Left ventricle myocardium inferior (tissue), 1 donor: ENCODE data around the gene SLC1A2. TPM values are rescaled to one million over a fixed set of nuclear protein-coding genes. Genes with fewer than 3 reads are reported as not detected.

Experiments
- DNase-seq: peaks from one replicate; pipeline ENCODE4 v3.0.0-alpha.2; 2020
- H3K27ac ChIP-seq: fragments of 200-600 bp; replicated peaks from 2 replicates; pipeline ENCODE4 v1.8.0; 2021
- H3K27me3 ChIP-seq: fragments of 200-600 bp; 2 replicates; pipeline ENCODE4 v1.8.0; 2021; ENCODE audit warnings: low read depth
- H3K36me3 ChIP-seq: fragments of 200-600 bp; 2 replicates; pipeline ENCODE4 v1.8.0; 2021
- H3K4me1 ChIP-seq: fragments of 200-600 bp; 2 replicates; pipeline ENCODE4 v1.8.0; 2021
- H3K4me3 ChIP-seq: fragments of 200-600 bp; 2 replicates; pipeline ENCODE4 v1.8.0; 2021; ENCODE audit warnings: mild to moderate bottlenecking, moderate library complexity
- H3K9me3 ChIP-seq: fragments of 200-600 bp; replicated peaks from 2 replicates; pipeline ENCODE4 v1.8.0; 2021
- intact Hi-C: fragments of 100-400 bp; cut with micrococcal nuclease; formaldehyde crosslinking; loops from one replicate; pipeline ENCODE4 v1.11.0; 2022
- total RNA-seq: library from RNA; stranded (reverse); fragmentation: NEBNext Ultra II Directional; extraction: Animal tissue kit (Norgen Biotek cat#: 25700); gene quantifications from one replicate; pipeline ENCODE4 v1.2.1, GENCODE V29; 2021
- TF ChIP-seq, protein P1 (sequence below): fragments of 200-600 bp; IDR thresholded peaks from 2 replicates; pipeline ENCODE4 v1.8.0; 2021; ENCODE audit warnings: antibody characterized with exemption, mild to moderate bottlenecking, borderline replicate concordance
- donor health status: DM: no; HTN: yes; CAD: no; lungs with severe emphysema.

The SLC1A2 gene
- total RNA-seq, 1 donor from 2014 or later: 8.4 TPM

DNA sequence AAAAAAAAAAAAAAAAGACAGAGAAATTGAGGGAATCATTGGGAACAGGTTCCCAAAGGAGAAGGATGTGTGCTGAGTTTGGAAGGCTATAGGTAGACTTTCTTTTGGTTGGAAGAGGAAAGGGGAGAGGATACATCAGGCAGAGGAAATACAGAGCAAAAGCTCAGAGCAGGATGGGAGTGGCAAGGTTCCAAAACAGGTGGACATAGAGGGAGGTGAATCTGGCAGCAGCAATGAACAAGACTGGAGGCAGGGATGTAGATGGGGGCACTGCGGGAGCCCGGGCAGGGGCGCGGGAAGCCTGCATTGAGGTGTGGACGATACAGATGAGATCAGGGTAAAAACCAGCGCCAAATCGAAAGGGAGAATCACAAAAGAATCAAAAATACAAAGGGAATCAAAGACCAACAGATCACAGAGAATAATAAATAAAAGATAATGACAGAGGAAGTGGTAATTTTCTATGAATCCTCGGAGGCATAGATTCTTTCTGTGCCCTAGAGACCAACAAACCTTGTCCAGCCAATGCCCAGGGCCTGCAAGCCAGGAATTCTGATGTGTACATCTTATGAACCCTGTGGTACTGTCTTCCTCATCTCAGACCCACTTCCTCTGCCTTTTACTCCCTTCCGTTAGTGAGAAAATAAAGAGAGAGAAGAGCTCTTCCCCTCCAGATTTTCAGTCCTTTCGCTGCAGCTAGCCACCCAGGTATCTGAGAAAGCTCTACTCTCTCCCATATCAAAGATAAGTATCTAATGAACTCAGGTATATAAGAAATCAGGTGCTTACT is 70.3 kb downstream of the SLC1A2 start:
- intact Hi-C loops: no loop called here
- TF ChIP-seq, protein P1, sequence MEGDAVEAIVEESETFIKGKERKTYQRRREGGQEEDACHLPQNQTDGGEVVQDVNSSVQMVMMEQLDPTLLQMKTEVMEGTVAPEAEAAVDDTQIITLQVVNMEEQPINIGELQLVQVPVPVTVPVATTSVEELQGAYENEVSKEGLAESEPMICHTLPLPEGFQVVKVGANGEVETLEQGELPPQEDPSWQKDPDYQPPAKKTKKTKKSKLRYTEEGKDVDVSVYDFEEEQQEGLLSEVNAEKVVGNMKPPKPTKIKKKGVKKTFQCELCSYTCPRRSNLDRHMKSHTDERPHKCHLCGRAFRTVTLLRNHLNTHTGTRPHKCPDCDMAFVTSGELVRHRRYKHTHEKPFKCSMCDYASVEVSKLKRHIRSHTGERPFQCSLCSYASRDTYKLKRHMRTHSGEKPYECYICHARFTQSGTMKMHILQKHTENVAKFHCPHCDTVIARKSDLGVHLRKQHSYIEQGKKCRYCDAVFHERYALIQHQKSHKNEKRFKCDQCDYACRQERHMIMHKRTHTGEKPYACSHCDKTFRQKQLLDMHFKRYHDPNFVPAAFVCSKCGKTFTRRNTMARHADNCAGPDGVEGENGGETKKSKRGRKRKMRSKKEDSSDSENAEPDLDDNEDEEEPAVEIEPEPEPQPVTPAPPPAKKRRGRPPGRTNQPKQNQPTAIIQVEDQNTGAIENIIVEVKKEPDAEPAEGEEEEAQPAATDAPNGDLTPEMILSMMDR: no peak
- Histone ChIP-seq H3K4me3 (no peak overlapping the region), H3K27ac (no peak overlapping the region), H3K27me3 (no peaks in the 10 kb centered on the region), H3K9me3 (no peaks in the 10 kb centered on the region), H3K36me3 (no peaks in the 10 kb centered on the region), H3K4me1 (peaks cover 40% of the 10 kb centered on the region)
- DNase-seq: no peak

DNA sequence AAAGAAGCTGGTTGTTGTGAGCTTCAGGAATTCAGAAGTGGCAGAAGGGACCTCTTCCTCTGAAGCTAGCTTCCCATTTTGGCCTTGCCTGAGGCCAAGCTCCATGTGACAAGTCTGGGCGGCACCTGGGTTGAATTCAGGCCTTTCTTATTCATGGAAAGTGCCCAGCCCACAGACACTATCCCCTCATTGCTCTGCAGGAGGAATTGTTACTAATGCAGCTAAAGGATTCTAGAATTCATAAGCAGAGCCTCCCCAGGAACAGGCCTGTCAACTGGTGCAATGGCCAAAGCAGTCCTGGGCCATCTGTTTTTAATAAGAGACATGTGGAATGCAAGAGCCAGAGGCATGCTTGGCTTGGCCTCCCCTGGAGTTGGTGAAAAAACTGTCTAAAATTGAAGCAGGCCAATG is 71.4 kb downstream of the SLC1A2 start:
- TF ChIP-seq, protein P1: no peak
- Histone ChIP-seq H3K4me3 (no peak overlapping the region), H3K27me3 (no peaks in the 10 kb centered on the region), H3K27ac (no peak overlapping the region), H3K36me3 (no peaks in the 10 kb centered on the region), H3K4me1 (peaks cover 40% of the 10 kb centered on the region), H3K9me3 (no peaks in the 10 kb centered on the region)
- intact Hi-C loops: no loop called here
- DNase-seq: no peak

DNA sequence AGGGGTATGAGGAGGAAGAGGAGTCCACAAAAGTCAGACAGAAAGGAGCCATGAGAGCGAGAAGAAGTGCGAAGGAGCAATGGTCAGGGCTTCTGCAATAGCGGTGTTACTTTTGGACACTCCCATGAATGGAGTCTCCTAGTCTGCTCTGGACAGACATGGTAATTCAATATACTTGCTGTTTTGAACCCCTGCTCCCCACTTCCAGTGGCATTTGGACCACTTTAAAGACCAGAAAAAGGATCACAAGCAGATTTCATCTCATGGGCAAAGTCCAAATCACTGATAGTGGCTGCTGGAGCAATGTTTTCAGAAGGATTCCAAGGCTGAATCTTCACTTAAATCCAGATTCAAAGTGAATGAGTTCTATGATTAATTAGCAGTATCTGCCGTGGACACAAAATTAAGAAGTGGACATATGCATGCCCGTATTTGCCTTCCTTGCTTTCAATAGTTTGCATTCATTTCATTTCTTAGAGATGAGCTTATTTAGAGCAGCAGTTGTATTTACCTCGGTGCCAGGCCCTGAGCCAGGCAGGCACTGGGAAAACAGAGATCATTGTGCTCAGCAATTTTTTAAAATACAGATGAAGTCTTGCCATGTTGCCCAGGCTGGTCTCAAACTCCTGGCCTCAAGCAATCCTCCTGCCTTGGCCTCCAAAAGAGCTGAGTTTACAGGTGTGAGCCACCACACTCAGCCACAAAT is 72.0 kb downstream of the SLC1A2 start:
- Histone ChIP-seq H3K9me3 (no peaks in the 10 kb centered on the region), H3K27me3 (no peaks in the 10 kb centered on the region), H3K4me1 (peaks cover 35% of the 10 kb centered on the region), H3K36me3 (no peaks in the 10 kb centered on the region), H3K4me3 (no peak overlapping the region), H3K27ac (peak overlapping the region; percentile 10)
- TF ChIP-seq, protein P1: no peak
- intact Hi-C loops: no loop called here
- no peak for DNase-seq

DNA sequence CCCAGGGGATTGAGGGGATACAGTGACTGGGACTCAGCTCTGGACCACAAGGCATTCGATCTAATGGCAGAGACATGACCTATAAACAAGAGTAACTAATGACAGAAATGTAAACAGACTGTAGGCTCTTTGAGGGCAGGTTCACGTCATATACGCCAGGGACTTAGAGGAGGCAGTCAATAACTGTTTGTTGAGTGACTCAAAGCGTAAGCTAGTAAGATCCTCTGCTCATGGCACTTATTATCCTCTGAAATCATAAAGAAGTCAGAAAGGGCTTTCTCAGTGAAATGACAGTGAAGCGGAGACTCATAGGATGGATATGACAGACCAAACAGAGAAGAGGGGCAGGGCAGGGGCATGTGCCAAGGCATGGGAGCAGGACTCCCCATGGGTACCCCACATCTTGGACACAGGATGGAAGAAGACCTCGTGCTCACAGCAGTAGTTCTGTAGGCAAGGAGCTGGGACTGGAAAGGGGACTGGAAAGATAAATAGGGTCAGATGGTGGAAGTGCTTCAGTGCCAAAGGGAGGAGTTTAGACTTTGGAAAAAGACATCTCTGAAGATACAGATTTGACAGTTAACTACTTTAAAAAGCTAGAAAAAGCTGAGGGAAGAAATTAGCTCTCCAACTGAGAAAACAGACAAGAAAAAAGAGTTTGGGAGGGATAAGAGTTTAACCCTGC is 72.7 kb downstream of the SLC1A2 start:
- DNase-seq: no peak
- H3K4me3 ChIP-seq: no peak overlapping the region
- peak overlapping the region; percentile 10 for H3K27ac ChIP-seq
- no peaks in the 10 kb centered on the region for H3K27me3 ChIP-seq
- TF ChIP-seq, protein P1: no peak
- peaks cover 28% of the 10 kb centered on the region for H3K4me1 ChIP-seq
- H3K9me3 ChIP-seq: no peaks in the 10 kb centered on the region
- H3K36me3 ChIP-seq: no peaks in the 10 kb centered on the region
- intact Hi-C loops: no loop called here

DNA sequence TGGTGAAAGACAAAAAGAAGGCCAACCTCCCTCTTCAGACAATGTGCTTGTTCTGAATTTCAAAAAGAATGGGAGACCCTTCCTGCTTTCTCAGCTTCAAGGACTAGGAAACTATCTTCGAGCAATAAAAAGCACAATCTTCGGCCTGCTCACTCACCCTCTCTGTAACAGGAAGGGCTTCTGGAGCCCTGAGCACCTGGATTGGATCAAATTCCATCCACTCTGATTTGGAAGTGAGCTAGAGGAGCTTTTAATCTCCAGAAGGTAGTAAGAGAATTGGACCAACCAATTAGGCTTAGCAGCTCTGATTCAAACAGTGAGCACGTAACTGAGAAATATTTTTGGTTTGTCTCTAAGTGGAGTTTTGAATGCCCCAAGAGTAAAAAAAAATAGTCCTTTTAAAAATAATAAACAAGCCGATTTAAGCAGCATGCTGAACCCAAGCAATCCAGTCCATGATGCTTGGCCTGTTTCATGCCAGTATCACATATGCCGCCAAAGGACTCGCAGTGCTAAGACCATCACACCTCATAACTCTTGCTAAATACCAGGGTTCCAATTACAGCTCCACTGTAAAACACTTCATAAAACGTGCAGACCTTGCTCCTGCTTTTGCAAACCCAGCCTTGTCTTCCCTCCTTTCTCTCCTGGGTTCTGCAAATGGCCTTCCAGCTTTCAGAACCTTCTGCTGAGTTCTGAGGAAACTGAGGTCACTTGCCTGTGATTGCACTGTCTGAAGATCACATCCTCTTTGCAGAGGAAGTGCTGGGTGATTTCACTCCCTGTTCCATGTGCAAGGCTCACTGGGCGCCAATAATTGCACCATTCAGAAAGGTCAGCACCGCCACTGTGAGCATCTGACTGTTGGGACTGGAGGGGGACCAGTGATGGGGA is 74.4 kb downstream of the SLC1A2 start:
- H3K27me3 ChIP-seq: no peaks in the 10 kb centered on the region
- no peaks in the 10 kb centered on the region for H3K36me3 ChIP-seq
- peaks cover 38% of the 10 kb centered on the region for H3K4me1 ChIP-seq
- TF ChIP-seq, protein P1: no peak
- no peak overlapping the region for H3K27ac ChIP-seq
- no peaks in the 10 kb centered on the region for H3K9me3 ChIP-seq
- no peak overlapping the region for H3K4me3 ChIP-seq
- intact Hi-C loops: no loop called here
- no peak for DNase-seq
